ENCODE measurements around the gene TXN. TPM values are rescaled to one million over a fixed set of nuclear protein-coding genes. Genes with fewer than 3 reads are reported as not detected.
"Not testable (repeated sequence)": the region's sequence is repeated elsewhere in the genome, so short reads cannot be mapped to it uniquely, and the experiment has no call there.

The TXN gene
- total RNA-seq, 1 donor from 2014 or later = 94.3 TPM

GRCh38 chr9:110208031-110208430 is 48.3 kb downstream of the TXN start, which contains the start of gene C9orf152:
Gene C9orf152 (minus strand): TSS chr9:110208159. CDS start chr9:110207579, 580 bp downstream.
- no peak for DNase-seq

- no peak for DNase-seq
Observed at GRCh38 chr9:110207071-110207641, 49.2 kb downstream of the TXN start.

DNA sequence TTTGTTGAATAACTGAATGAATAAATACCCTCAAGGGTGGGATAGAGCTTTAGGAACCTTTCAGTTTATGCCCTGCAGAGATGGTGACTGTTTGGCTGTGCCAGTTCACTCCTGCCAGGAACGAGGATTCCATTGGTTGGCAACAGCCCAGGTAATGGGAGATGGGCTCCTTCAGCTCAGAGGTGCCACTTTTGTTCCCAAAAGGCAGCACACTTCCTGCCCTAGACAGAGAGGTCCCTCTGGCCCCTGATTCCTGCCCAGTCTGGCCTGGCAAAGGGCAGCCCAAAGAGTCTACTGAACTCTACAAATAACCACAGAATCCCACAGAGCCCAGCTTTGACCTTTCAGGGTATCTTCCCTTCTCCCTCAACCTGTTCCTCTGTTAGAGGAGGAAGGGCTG is 49.9 kb downstream of the TXN start:
- no peak for DNase-seq

GRCh38 chr9:110205612-110206011 is 50.7 kb downstream of the TXN start:
- DNase-seq = not testable (repeated sequence)

GRCh38 chr9:110202232-110202631 is 54.1 kb downstream of the TXN start:
- DNase-seq = no peak

- DNase-seq = no peak
Observed at GRCh38 chr9:110199643-110200042, 56.7 kb downstream of the TXN start.

DNA sequence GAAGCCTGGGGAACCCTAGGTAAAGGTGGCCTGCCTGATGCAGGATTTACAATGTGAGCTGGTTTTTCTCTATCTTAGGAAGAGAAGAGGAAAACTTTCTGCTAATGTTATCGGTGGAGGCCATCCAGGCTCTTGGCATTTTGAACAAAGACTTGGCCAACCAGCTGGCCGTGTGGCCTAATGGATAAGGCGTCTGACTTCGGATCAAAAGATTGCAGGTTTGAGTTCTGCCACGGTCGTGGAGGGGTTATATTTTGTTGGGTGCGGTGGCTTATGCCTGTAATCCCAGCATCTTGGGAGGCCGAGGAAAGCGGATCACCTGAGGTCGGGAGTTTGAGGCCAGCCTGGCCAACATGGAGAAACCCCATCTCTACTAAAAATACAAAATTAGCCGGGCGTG is 58.0 kb downstream of the TXN start:
- no peak for DNase-seq

DNA sequence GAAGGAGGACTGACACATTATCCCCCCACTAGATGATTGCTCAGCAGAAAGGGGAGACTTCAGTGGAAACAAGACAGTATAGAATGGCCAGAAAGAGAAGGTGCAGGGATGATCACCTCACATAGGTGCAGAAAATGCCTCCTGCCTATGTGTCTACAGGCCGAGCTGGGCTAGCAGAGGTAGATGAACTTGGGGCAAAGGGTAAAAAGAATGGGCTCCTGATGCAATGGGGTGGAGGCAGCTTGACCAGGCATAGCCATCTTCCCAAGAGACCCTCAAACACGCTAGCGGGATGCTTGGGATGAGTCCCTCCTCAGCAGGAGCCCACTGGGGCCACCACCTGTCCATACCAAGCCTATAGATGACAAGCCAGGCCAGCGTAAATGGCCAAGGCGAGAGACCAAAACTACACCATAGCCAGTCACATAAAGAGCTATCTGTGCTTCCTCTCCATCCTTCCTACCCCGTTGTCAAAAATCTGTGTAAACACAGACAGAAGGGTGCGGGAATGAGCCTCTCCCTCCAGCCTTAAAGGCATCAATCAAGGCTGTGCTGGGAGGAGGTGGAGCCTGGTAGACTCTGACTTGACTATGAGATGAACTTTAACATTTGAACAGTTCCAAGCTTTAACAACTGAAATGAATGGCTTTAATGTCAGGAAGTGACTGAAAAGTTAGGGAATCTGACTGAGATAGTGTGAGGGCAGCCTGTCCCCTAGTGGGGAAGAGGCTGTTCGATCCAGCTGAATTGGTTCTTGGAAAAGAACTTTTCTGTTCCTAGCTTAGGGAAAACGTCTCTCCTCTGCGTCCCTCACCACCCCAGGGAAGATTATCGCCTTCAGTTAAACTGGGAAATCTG is 58.7 kb downstream of the TXN start:
- DNase-seq = no peak

- DNase-seq = not testable (repeated sequence)
Observed at GRCh38 chr9:110196084-110196499, 60.2 kb downstream of the TXN start.

Other genes with a start within 250 kb of the TXN start
- gene C9orf152, start 48.3 kb downstream of the TXN start, total RNA-seq = 0.30 TPM
- not detected for gene TXNDC8, start 81.4 kb upstream of the TXN start, total RNA-seq